Activated gamma-delta T cell (primary cell): ENCODE data around the gene ST6GALNAC2.
"Not testable (repeated sequence)": the region's sequence is repeated elsewhere in the genome, so short reads cannot be mapped to it uniquely, and the experiment has no call there.

Experiments used
- DNase-seq: peaks from one replicate; lab custom pipeline; 2025; lab: John Stamatoyannopoulos, UW

The ST6GALNAC2 gene

DNA sequence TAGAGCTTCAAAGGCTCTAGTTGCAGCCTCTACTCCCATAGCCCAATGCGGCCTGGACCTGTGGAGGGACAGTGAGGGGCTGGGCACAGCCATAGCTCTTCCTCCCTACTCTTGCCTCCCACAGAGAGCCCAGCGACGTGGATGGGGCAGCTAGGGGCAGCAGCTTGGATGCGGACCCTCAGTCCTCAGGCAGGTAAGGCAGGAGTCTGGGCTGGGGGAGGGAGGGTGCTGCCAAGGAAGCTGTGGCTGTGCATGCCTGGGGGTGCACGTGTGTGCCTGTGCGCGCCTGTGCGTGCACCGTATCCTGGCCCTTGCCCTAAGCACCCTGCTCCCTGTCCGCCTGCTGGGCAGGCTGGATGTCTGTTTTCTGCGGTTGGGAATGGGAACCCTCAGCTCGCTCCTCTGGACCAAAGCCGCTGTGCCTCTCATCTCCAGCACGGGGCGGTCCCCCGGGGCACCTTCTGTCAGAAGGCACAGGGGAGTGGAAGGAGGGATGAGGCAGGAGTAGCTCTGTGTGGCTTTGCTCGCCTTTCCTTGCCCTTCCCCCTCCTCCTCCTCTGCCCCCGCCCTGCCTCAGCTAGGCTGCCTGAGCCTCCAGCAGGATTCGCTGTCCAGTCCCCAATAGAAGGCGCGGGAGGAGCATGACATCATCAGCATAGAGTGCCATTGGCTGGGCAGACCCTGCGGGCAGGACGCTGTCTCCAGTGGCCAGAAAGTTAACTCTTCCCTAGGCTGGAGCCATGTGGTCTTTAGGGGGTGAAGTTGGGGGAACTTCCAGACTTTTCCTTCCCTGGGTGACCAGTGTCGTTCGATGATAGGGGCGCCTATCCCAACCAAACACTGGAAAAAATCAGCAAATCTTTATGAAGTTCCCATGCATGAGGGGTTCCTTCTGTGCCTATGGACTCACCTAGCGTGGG is 45.0 kb downstream of the ST6GALNAC2 start:
- DNase-seq, result no peak

DNA sequence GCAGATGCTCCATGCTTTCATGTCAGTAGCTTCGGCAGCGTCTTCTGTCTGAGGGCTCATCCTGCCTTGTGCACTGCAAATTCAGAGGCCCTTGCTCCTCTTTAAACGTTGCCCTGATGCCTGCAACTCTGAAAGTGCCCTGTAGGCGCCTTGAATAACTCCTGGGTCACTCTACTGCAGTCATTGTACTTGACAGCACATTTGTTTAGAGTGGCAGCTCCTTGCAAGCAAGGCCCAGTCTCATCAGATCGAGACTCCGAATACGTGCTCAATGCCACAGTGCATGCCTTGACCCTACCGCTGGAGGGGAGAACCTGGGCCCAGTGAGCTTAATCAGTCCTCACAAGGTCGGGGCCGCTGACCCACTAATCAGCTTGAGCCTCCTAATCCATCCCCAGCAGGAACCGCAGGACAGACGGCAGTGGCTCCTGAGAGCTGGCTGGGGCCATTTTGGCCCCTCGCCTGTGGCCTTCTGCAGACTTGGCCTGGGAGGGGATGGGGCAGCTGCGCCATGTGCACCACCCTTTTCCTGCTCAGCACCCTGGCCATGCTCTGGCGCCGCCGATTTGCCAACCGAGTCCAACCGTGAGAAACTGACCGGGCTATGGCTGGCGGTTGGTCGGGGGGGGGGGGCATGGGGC is 45.9 kb downstream of the ST6GALNAC2 start, which contains the start of gene PRCD:
Gene PRCD, plus strand, starts transcription at position 414 of the 641 bp plus-strand sequence. Its CDS starts 98 bp downstream, at position 512.
- DNase-seq, result no peak

DNA sequence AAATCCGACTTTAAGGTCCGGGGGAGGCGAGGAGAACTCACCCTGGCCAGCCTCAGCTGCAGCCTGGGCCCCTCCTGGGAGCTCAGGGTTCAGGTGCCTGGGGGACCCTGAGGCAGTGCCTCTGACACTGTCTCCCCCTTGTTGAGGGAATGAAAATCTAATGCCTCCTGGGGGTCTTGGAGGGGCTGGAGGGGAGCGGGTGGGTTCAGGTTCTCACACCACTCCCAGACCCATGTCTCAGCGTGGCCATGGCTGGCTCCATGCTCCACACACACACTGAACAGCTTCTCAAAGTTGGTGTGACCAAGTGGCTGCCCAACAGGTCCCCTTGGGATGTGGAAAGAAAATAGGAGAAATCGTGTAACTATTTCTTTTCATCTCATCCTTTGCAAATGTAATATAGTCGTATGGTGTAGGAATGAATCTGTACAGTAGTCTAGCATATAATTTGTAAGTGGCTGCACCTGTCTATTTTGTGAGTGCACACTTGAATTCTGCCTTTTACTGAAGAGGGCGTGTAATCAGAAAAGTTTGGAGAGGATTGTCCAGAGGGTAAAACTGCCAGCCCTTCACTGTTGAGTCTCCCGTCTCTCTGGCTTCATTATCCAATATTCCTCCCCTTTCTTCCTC is 46.6 kb downstream of the ST6GALNAC2 start:
- DNase-seq, result no peak

DNA sequence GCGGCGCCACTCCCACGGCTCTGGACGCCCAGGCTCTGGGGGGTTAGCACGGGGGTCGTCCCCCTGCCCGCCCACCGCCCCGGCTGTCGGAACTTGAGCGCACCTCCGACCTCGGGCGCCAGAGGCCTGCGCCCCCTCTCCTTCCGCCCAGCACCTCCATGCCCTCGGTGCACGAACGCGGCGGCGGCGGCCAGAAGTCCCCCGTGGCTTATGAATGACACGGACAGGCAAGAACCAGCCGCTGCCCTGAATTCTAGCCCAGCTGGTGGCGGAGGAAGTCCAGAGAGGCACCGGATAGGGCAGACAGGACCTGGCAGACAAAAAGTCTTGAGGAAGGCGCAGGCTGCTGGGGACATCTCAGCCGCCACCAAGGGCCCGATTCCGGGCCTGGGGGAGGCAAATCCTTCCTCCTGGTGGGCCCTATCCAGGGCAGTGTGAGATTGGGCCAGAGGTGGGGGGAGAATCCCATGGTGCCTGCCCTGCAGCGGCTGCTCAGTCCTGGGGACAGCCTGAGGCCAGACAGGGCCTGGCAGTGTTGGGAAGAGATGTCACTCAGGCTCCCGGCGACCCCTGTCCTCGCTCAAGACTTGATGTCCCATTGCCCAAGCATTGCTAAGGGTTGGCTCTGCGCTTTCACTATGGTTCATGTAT is 47.3 kb downstream of the ST6GALNAC2 start:
- DNase-seq, result no peak

DNA sequence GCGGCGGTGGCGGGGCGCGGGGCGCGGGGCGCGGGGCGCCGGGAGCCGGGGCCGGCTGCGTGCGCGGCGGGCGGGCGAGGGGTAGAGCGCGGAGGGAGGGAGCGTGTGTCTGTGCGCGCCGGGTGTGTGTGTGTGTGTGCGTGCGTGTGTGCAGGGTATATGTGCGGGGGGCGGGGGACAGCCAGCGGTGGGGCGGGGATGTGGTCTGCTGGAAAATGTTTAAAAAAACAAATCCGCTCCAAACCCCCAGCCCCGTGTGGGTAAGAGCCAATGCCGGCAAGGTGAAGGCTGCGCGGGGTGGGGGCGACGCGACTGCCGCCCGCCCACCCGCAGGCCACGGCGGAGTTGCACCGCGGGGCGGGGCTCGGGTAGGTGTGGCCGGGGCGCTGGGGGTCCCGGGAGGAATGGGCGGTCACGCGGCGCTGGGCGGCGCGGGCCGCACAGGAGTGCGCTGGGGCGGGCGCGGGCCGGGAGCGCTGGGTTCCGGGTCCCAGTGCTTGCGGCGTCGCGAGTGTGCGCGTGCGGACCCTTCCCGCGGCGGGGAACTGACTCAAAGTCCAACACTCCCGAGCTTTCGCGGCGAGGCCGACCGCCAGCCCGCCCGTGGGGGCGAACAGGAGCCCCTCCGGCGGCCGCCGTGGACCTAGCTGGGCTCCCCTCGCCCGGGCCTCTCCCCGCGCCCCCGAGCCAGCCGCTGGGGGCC is 47.9 kb downstream of the ST6GALNAC2 start, which contains the start of gene CYGB:
Gene CYGB, minus strand, starts transcription at position 132 of the 703 bp plus-strand sequence. CDS start 167 bp downstream, outside the sequence.
- DNase-seq, result no peak

DNA sequence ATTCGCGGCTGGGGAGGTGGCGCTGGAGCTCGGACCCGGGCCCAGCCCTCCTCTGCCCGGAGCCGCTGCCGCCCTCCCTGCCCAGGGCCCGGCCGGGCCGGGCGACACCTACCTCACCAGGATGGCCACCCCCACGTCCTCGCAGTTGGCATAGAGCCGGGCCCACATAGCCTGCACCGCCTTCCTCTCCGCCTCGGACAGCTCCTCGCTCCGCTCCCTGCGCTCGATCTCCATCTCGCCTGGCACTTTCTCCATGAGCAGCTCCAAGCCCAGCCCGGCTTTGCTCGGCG is 48.4 kb downstream of the ST6GALNAC2 start:
- no peak for DNase-seq

DNA sequence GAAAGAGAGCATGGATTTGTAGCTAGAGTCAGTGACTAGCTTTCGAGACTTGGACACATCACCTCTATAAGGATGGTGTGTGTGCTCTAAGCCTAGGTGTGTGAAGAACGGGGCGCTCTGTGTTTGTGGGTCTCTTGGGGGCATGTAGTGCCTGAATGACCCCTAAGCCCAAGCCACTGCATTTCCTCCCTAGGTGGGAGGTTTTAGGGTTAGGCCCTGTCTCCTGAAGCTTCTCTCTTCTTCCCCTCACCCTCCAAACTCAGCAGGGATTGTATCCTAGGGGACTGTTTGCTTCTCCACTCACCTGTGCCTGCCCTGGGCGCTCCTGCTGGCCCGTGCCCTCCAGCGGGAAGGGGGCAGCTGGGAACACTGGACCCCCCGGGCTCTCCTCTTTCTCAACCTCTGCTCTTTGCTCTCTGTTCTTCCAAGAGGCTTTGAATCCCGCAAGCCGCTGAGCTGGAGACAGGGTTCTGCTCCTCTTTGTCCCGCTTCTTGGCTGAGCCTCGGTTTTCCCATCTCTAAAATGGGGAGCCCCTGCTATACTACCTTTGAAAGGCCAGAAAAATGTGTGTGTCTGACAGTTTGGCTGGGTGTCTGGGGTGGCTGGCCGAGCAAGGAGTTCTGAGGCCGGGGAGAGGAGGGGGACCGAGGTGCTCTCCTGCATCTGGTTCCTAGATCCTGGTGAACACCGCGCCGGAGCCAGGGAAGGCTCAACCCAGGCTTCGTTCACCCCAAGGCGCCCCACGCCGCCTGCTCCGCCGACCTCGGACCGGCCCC is 49.0 kb downstream of the ST6GALNAC2 start:
- DNase-seq, result no peak

DNA sequence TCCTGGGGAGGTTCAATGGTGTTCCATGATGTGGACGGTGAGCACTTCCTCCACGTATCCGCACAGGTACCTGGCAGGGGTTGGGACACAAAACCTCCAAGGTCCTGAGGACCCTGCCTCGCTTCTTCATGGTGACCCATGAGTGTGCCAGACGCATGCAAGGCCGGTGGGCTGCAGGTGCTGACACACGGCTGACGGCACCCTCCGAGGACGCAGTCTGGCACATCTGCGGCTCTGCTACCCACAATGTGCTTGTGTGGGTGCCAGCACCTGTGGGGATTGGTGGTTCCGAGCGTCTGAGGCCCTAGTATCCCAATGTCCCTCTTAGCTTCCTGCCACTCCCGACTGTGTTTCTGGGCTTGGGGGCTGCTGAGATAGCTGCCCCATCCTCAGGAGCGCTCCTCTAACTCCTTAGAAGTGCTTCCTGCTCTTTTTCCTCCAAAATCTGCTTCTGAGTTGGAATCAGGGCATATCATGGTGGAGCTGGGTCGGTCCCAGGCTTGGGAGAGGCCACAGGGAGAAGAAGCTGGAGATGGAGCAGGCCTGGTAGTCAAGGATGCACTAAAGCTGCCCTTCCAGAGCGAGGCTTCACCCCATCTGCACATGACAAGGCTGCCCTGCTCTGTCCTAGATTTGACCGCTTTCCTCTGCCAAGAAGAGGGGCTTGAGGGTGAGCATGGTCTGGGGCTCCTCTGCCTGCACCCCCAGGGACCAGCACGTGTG is 49.7 kb downstream of the ST6GALNAC2 start:
- DNase-seq, result no peak

DNA sequence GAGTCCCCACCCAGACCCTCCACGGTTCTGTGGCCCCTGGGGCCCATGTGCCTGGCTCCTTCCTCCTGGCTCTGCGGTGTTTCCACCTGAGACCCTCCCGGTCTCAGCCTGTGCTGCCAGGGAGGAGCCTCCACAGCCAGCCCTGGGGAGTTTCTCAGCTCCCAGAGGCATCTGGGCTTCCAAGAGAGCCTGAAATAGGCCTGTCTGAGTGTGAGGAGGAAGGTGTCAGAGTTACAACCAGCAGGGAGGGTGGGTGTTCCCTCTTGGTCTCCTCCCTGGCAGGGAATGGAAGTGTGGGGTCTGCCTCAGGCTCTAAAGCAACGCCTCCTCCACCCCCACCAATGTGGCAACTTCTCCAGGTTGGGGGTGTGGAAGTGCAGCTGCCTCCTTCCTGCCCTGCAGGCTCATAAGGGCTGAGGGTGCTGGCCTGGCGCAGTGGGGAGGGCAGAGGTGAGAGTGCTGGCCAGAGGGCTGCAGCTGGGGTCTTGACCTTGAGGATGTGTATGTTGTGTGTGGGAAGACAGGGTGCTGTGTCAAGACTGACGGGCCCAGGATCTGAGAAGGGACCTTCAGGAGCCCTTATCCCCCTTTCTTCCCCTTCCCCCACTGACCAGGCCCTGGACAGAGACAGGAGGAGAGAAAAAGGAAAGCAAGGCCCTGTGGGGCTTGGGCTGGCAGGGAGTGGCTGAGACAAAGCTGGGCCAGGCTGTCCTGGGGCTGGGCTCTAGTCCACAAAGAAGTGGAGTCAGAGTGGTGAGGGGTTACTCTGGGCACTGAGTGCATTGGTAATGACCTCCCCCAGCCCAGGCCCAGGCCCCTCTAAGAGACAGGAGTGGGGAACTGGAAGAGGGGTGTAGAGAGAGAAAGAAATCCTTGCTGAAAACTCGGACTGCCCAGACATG is 50.6 kb downstream of the ST6GALNAC2 start:
- DNase-seq, result no peak

DNA sequence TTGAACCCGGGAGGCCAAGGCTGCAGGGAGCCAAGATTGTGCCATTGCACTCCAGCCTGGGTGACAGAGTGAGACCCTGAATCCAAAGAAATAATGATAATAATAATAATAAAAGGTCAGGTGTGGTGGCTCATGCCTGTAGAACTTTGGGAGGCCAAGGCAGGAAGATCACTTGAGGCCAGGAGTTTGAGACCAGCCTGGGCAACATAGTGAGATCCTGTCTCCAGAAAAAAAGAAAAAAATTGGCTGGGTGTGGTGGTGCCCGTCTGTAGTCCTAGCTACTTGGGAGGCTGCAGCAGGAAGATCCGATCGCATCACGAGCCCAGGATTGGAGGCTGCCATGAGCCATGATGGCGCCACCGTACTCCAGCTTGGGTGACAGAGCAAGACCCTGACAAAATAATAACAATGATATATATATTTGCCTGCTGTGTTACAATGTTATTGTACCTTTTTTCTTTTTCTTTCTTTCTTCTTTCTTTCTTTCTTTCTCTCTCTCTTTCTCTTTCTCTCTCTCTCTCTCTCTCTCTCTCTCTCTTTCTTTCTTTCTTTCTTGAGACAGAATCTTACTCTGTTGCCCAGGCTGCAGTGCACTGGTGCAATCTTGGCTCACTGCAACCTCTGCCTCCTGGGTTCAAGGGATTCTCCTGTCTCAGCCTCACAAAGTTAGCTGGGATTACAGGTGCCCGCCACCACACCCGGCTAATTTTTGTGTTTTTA is 51.9 kb downstream of the ST6GALNAC2 start:
- not testable (repeated sequence) for DNase-seq

DNA sequence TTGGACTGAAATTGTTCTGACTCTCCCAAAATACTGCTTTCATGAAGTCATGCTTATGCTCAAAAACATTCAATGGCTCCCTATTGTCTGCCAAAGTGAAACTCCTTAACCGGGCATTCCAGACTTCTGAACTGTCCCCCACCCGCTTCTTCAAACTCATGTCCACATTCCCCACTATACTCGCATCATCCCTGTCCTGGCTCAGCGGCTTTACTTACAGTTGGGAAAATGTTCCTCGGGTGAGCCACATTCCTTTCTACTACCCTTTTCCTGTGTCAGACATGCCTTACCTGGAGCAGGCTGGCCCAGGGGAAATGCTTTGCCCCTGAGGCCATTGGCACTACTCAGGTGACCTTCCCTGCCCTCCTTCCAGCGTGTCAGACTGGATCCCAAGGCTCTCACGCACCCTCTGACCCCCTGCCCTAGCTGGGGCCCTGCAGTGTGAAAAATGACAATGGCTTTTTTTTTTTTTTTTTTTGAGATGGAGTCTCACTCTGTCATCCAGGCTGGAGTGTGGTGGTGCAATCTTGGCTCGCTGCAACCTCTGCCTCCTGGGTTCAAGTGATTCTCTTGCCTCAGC is 53.5 kb downstream of the ST6GALNAC2 start:
- DNase-seq, result no peak

DNA sequence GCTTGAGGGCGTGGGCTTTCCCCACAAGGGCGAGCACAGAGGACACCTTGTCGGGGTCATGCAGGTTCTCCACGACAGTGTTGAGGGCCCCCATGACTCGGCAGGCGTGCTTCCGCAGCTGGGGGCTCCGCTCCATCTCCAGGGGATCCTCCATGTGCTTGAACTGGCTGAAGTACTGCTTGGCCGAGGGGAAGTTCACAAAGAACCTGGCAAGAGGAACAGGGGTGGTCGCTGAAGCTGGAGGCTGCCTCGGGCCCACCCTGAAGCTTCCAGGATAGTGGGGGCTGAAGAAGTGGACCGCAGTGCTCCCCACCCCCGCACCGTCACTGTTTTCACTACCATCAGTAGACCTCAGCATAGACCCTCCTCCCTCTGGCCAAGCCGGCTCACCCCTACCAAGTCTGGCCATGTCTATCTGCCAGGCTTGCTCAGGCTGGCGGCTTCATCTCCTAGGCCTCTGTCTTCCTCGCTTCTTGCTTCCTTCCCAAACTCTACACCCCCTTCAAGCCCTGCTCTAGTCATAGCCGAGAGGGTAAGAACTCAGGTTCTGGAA is 54.1 kb downstream of the ST6GALNAC2 start:
- DNase-seq, result no peak

DNA sequence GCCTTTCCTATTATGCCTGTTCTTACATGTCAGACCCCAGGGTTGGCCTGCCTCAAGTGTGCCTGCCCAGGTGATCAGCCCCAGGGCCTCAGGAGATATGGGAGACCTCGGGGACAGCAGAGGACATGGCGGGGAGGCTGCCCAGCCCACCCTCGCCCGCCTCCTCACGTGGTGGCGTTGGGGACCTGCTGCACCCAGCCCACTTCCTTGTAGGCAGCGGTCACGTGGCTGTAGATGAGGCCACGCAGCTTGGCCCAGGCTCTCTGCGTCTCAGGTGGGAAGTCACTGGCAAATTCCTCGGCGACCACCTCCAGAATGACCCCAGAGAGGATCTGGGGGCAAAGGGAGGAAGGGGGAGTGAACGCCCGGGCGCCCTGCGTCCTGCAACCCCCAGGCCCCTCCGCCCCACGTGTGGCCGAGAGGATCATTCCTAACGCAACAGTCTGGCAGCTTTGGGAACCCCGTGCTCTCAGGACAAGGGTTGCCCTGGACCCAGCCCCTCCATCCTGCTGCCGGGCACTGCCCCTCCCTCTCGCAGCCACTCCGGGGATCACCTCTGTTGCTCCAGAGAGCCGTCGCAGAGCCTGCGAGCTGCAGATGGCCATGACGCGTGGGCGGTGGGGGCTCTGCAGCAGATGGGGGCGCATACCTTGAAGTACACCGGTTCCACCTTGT is 54.7 kb downstream of the ST6GALNAC2 start:
- DNase-seq, result no peak

DNA sequence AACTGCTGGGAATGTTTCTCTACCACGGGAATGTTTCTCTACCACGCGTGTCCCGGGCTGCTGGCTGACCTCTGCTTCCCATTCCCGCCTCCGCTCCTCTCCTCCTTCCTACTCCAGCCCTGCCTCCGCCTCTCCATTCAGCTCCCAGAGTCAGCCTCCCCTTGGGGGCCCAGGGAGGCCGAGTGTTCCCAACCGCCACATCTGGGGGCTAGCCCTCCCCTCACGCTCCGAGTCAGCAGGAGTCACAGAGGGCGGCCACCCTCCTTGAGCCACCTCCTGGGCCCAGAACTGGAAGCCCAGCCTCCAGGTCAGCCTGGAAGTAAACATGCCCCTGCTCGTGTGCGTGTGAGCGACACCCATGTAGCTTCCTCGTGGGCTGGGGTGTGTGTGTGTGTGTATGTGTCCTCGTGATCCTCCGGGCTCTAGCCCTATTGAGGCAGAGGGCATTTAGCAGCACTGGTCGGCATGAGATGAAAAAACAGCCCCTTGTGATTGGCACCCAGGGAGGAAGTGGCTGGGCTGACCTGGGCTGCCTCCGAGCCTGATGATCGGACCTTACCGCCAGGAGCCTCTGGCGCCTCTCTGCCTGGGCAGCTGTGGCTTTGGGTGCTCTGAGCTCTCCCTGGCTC is 55.5 kb downstream of the ST6GALNAC2 start:
- no peak for DNase-seq

DNA sequence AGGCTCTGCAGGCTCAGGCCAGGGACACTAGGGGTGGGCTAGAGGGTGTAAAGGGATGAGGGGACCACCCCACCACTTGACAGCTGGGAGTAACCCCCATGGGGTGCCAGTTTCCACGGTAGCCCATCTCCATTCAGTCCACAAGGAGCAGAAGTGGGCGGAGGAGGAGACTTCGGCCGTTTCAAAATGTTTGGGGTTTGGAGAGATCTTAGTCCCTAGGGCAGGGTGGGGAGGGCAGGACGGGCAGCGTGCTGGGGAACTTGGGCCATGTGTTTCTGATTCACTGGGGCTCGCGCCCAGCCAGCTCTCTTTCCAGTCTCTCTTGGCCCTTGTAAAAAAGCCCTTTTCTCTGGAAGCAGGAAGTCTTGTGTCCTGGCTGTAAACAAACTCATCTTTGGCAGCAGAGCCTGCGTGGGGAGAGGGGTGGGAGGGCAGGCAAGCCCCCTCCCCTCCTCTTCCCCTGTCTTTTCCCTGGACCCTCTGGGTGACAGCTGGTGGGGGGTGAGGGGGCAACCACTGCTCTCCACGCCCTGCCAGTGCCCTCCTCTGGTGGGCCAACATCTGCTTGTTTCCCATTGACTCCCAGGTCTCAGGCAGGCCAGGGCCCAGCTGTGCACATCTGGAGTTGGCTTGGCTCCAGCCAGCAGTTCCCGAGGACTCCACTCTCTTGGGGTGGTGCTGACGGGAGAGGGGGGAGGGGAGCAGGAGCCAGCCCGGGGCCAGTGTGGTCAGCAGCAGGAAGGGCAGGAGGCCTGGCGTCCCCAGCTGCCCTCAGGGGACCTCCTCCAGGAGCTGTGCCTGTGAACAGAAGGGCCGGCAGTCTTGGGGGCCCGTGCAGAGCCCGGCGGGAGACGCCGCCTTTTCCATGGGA is 56.2 kb downstream of the ST6GALNAC2 start:
- DNase-seq, result no peak
